ENCODE data around the gene PAPPA. TPM values are rescaled to one million over a fixed set of nuclear protein-coding genes. Genes with fewer than 3 reads are reported as not detected.
A peak's percentile ranks its signal among the peaks of the same experiment; 100 is the strongest.

Gene PAPPA
- total RNA-seq, 1 donor from 2014 or later = 0.72 TPM

DNA sequence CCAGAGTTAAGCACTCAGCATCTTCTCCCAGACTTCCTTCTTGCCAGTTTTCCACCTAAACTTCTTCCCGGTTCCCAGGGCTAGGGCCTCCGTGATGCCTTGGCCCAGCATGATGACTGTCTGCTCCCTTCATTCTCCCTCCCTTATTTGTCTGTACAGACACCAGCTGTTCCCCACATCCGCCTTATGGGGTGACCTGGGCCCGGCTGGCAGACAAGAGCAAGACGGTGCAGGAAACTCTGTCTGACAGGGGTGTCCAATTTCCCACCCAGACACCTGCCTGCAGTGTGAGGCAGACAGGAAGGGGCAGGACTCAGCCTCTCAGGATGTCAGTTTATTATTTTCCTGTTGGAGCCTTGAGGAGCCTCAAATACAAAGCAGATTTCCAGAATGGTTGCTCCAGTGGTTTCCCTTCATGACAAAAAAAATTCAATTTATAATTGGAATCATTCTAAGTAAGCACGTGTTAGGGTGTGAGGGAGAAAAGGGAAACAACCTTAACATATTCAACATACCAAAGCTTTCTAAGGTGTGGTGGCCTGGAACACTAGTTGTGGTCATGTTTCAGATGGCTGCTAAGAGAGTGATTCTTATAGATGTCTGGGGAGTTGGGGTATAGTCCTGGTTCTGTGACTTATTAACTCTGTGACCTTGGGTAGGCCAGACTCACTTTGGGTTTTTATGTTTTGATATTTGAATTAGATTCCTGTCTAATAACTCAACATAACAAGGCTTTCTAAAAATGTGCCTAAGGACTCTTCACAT, 234.5 kb downstream of the PAPPA start:
- DNase-seq (ENCODE audit: low read depth, low spot score) = no peak
- Mint-ChIP-seq H3K4me1 (no peaks in the 10 kb centered on the region), H3K4me3 (no peak overlapping the region), H3K9me3 (no peaks in the 10 kb centered on the region), H3K36me3 (ENCODE audit: low read depth) (no peaks in the 10 kb centered on the region), H3K27me3 (ENCODE audit: low read depth) (no peaks in the 10 kb centered on the region), H3K27ac (ENCODE audit: unreplicated experiment) (peak overlapping the region; percentile 8)
- TF ChIP-seq, protein P1, sequence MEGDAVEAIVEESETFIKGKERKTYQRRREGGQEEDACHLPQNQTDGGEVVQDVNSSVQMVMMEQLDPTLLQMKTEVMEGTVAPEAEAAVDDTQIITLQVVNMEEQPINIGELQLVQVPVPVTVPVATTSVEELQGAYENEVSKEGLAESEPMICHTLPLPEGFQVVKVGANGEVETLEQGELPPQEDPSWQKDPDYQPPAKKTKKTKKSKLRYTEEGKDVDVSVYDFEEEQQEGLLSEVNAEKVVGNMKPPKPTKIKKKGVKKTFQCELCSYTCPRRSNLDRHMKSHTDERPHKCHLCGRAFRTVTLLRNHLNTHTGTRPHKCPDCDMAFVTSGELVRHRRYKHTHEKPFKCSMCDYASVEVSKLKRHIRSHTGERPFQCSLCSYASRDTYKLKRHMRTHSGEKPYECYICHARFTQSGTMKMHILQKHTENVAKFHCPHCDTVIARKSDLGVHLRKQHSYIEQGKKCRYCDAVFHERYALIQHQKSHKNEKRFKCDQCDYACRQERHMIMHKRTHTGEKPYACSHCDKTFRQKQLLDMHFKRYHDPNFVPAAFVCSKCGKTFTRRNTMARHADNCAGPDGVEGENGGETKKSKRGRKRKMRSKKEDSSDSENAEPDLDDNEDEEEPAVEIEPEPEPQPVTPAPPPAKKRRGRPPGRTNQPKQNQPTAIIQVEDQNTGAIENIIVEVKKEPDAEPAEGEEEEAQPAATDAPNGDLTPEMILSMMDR (conservative IDR thresholded peaks at IDR 0.05) = no peak

DNA sequence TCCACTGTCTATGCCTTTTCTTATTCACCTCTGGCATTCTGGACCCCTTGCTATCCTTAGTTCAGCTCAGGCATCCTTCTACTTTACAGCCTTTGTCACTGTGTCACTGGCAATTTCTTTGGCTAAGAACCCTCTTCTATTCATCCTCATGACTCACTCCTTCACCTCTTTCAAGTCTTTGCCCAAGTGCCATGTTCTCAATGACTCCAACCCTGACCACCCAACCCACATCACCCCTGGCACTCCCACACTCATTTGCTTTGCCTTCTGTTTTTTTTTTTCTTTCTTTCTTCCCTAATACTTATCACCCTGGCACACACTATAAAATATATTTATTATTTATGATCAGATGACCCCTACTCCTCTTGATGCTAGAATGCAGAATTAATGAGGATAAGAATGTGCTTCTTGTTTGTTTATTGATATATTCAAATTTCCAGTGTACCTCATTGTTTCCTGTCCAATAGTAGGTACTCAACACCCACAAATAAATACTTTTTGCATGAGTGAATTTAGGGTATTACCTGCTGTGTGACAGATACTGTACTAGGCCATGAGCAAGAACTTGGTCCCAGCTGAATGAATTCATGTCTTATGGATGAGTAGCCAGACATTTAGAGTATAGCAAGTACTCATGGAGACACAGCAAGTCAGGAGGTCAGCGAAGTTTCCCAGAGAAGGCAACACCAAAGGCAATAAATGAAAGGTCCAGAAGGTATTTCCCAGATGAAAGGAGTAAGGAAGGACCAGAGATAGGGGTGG, 236.1 kb downstream of the PAPPA start:
- Mint-ChIP-seq H3K4me1 (peaks cover 4% of the 10 kb centered on the region), H3K9me3 (no peaks in the 10 kb centered on the region), H3K4me3 (no peak overlapping the region), H3K27ac (ENCODE audit: unreplicated experiment) (no peak overlapping the region), H3K27me3 (ENCODE audit: low read depth) (no peaks in the 10 kb centered on the region), H3K36me3 (ENCODE audit: low read depth) (no peaks in the 10 kb centered on the region)
- DNase-seq (ENCODE audit: low read depth, low spot score) = no peak
- TF ChIP-seq, protein P1 (conservative IDR thresholded peaks at IDR 0.05) = no peak

DNA sequence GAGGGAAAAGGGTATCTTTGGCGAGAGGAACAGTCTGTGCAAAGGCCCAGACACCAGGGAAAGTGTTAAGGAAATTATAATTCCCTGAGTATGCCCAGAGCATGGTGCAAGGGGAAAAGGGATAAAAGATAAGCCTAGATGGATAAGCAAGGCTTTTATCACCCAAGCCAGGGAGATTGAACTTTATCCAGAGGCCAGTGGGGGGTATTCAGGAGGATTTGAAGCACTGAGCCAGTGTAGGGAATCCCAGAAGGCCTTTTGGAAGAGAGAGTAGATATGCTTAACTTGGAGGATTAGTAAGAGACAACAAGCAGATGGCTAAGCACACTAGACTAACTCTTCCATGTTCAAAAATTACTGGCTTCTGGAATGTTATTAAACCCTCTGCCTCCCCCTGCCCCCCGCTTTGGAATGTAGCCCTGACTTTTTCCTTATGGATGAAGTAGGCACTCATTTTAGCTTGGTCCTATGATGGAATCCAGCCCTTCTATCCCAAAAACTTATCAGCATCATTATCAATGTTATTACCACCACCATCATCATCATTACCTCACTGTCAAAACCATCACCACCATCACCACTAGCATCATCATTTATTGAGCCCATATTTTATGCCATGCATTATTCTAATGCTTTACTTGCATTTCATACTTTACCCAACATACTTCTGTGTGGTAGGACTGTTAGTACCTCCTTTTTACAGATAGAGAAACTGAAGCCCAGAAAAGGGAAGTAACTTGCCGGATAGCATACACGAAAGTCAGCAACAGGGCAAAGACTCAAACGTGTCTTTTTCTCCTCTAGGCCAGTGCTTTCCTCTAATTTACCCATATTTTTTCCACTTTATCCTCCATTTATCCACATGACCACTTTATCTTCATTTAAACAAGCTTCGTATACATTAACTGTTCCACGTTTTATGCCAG, 237.0 kb downstream of the PAPPA start:
- H3K36me3 Mint-ChIP-seq (ENCODE audit: low read depth) = no peaks in the 10 kb centered on the region
- DNase-seq (ENCODE audit: low read depth, low spot score) = no peak

DNA sequence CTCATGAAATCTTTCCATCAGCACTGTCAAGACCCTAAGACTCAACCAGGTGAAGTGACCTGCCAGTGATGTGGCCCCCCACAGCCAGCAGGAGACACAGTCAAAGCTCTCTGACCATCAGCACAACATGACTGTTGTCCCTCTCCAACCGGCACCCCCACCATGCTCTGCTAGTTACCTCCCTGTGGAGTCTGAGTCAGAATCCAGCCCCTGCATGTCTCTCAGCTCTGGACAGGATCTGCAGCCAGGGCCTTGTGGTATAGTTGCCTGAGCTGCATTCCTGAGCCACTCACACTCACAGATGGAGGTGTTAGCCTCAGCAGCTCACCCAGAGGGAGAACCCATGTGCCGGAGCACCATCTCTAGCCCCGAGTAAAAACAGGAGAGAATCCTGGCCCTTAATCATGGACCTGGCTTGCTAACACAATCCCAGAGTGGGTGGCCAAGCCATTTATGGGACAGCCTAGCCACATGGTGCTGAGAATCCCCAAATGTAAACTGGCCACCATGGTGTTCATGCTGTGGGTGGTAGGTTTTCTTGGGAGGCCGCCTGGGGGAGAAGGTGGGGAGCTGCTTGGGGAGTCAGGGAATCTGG, 237.8 kb downstream of the PAPPA start:
- Mint-ChIP-seq H3K36me3 (ENCODE audit: low read depth) (no peaks in the 10 kb centered on the region), H3K9me3 (no peaks in the 10 kb centered on the region), H3K27me3 (ENCODE audit: low read depth) (no peaks in the 10 kb centered on the region), H3K4me1 (peaks cover 4% of the 10 kb centered on the region), H3K4me3 (no peak overlapping the region), H3K27ac (ENCODE audit: unreplicated experiment) (no peak overlapping the region)
- TF ChIP-seq, protein P1 (conservative IDR thresholded peaks at IDR 0.05) = no peak
- DNase-seq (ENCODE audit: low read depth, low spot score) = no peak

More for the DNA sequence above, 237.0 kb downstream of the PAPPA start:
- Mint-ChIP-seq H3K4me1 (peaks cover 4% of the 10 kb centered on the region), H3K9me3 (no peaks in the 10 kb centered on the region), H3K27me3 (ENCODE audit: low read depth) (no peaks in the 10 kb centered on the region), H3K27ac (ENCODE audit: unreplicated experiment) (no peak overlapping the region), H3K4me3 (no peak overlapping the region)
- TF ChIP-seq, protein P1 (conservative IDR thresholded peaks at IDR 0.05) = no peak

DNA sequence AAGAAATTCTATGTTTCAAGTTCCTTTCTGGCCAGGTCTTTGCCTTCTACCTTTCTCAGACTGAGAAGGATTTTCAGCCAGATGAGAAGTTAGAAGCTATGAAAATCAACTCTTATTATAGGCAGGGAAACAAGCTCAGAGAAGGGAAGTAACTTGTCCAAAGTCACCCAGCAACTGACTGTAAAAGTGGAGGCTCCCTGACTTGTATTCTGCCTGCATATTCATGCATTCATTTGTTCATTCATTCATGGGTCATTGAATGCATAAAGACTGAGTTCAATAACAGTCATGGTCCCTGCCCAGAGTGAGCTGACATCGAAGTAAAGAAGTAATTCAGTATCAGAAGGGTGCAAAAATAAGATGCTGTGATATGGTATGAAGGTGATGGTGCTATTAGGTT, 239.6 kb downstream of the PAPPA start:
- Mint-ChIP-seq H3K36me3 (ENCODE audit: low read depth) (no peaks in the 10 kb centered on the region), H3K9me3 (no peaks in the 10 kb centered on the region), H3K4me1 (peaks cover 4% of the 10 kb centered on the region), H3K4me3 (no peak overlapping the region), H3K27ac (ENCODE audit: unreplicated experiment) (no peak overlapping the region), H3K27me3 (ENCODE audit: low read depth) (no peaks in the 10 kb centered on the region)
- TF ChIP-seq, protein P1 (conservative IDR thresholded peaks at IDR 0.05) = no peak
- no peak for DNase-seq (ENCODE audit: low read depth, low spot score)

Measured in neural crest cell (in vitro differentiated cells).